Measurements from ENCODE around the gene ZFYVE28. TPM values are rescaled to one million over a fixed set of nuclear protein-coding genes. Genes with fewer than 3 reads are reported as not detected.

Gene ZFYVE28
- total and polyA plus RNA-seq, 2 of the 8 experiments (the other 6 are each of a cell fraction or from before 2014, with no cell fraction given): 1.7 to 4.9 TPM

DNA sequence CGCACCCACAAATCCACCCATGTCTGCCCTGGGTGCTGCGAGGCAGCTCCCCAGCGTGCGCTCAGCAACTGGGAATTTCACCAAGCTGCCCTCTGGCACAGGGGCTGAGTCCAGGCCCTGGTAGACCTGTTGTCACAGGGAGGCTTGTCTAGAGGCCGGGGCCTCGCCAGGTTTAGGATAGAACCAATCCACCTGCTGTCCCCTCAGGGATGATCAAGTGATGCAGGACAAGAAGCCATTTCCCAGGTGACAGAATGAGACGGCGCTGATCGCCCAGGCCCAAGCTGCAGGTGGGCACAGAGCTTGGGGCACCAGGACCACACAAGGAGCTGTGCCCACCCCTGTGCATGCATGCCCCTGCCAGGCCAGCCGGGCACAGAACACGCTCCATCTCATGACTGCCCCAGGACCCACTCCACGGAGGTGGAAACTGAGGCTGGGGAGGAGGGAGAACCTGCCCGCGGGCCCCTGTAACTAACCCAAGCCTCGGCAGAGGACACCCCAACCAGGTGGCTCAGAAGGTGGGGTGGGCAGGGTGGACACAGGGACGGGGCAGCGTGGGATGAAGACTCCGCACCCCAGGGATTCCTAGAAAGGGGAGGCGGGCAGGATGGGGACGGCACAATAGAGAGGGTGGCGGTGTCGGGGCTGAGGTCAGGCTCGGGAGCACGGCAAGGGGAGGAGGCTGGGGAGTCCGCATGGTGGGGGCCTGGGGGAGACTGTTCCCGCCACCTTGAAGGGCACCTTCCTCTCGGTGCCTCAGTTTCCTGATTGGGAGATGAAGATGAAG lies 78.0 kb downstream of the ZFYVE28 start:
- FAIRE-seq (no peak), DNase-seq (ENCODE audit: low read depth in 1 of 2, low spot score in 2 of 2) (no peak)
- Histone ChIP-seq H3K9ac (replicated peaks in 1 of 4; ENCODE audit: extremely low read depth in 1 of 4, low read depth in 3 of 4, low read length in 3 of 4) (no peak overlapping the region), H3K79me1 (ENCODE audit: low read depth, low read length) (no peaks in the 10 kb centered on the region; the same call in 1 of the 2 replicates), H4K8ac (ENCODE audit: extremely low read depth, insufficient read depth, low read length) (no peak overlapping the region), H2BK12ac (ENCODE audit: low read depth, low read length) (peak overlapping the region; percentile 27; the same call in 1 of the 2 replicates), H2BK20ac (ENCODE audit: low read length) (no peak overlapping the region), H2AK5ac (ENCODE audit: low read depth, low read length) (no peak overlapping the region), H3K4ac (replicated peaks; ENCODE audit: insufficient read length, low read depth, low read length) (no peak overlapping the region), H2BK120ac (replicated peaks; ENCODE audit: low read depth, low read length) (no peak overlapping the region), H3K27me3 (replicated peaks in 1 of 4; ENCODE audit: control insufficient read depth in 3 of 4, extremely low read depth in 1 of 4, insufficient read depth in 3 of 4, low read length in 3 of 4) (no peaks in the 10 kb centered on the region), H4K5ac (ENCODE audit: insufficient read length, low read depth, low read length) (no peak overlapping the region), H3K18ac (ENCODE audit: extremely low read depth, low read length) (no peak overlapping the region), H3K4me2 (ENCODE audit: insufficient read depth in 1 of 2, low read depth in 2 of 2, low read length in 2 of 2) (no peak overlapping the region), H3K27ac (ENCODE audit: low read depth, low read length) (no peak overlapping the region), H4K20me1 (replicated peaks in 1 of 2; ENCODE audit: control insufficient read depth in 1 of 2, insufficient read depth in 2 of 2, low read length in 2 of 2) (no peaks in the 10 kb centered on the region), H4K91ac (replicated peaks; ENCODE audit: insufficient read length, low read length) (no peak overlapping the region), H3K23me2 (ENCODE audit: low read depth, low read length) (peaks cover 4% of the 10 kb centered on the region; the same call in 1 of the 2 replicates), H3K23ac (ENCODE audit: insufficient read length) (no peak overlapping the region), H3K14ac (ENCODE audit: insufficient read length) (no peak overlapping the region), H3K79me2 (ENCODE audit: control insufficient read depth in 1 of 2, insufficient read depth in 2 of 2, low read length in 2 of 2) (no peaks in the 10 kb centered on the region), H3K9me3 (ENCODE audit: insufficient read depth in 2 of 2, low read depth in 1 of 2, low read length in 1 of 2) (no peaks in the 10 kb centered on the region), H3K4me3 (ENCODE audit: extremely low read depth in 1 of 4, insufficient read depth in 2 of 4, low read depth in 3 of 4, low read length in 4 of 4) (no peak overlapping the region), H2BK15ac (ENCODE audit: low read length) (no peak overlapping the region), H3K56ac (replicated peaks; ENCODE audit: insufficient read length, low read depth, low read length) (no peak overlapping the region), H3K36me3 (ENCODE audit: control insufficient read depth in 2 of 4, insufficient read depth in 4 of 4, low read length in 3 of 4) (no peaks in the 10 kb centered on the region), H2AFZ (ENCODE audit: low read length) (no peak overlapping the region), H3K4me1 (replicated peaks in 1 of 4; ENCODE audit: control insufficient read depth in 3 of 4, insufficient read depth in 4 of 4, low read length in 3 of 4) (peaks cover 0 to 15% (median 5%) of the 10 kb centered on the region in 4 experiments; a peak in 6 of 7 replicates), H2BK5ac (ENCODE audit: low read depth, low read length) (no peak overlapping the region)
- POLR2A ChIA-PET (ENCODE audit: partially characterized antibody): interaction anchor here (1.6 kb wide), 1 partner anchor 26 kb away, joined by 3 read pairs; no protein-coding TSS in a partner anchor
- CTCF ChIA-PET (ENCODE audit: partially characterized antibody): interaction anchor here (1.1 to 1.7 kb wide), 2 partner anchors 14 to 74 kb away, joined by 3 to 7 read pairs; no protein-coding TSS in a partner anchor
- WGBS, 2 experiments (ENCODE audit: extremely low coverage in 1 of 2, insufficient coverage in 1 of 2, insufficient read length in 1 of 2, insufficient replicate concordance in 2 of 2, low coverage in 1 of 2, low lambda C conversion rate in 2 of 2, missing lambda C conversion rate in 1 of 2): 95% methylated on average over 25 of the region's 27 CpGs; no CpG with 5 or more reads in 1 of the 2 experiments
- TF ChIP-seq, protein P1, sequence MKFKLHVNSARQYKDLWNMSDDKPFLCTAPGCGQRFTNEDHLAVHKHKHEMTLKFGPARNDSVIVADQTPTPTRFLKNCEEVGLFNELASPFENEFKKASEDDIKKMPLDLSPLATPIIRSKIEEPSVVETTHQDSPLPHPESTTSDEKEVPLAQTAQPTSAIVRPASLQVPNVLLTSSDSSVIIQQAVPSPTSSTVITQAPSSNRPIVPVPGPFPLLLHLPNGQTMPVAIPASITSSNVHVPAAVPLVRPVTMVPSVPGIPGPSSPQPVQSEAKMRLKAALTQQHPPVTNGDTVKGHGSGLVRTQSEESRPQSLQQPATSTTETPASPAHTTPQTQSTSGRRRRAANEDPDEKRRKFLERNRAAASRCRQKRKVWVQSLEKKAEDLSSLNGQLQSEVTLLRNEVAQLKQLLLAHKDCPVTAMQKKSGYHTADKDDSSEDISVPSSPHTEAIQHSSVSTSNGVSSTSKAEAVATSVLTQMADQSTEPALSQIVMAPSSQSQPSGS (IDR thresholded peaks at IDR 0.05; ENCODE audit: low read length): no peak
- TF ChIP-seq EGR1 (IDR thresholded peaks at IDR 0.05; ENCODE audit: borderline replicate concordance, low read depth, low read length) (no peak), SUZ12 (IDR thresholded peaks at IDR 0.05; ENCODE audit: low read length) (no peak), EP300 (IDR thresholded peaks at IDR 0.05; ENCODE audit: borderline replicate concordance in 1 of 2, low read depth in 2 of 2, low read length in 2 of 2) (no peak), GTF2F1 (IDR thresholded peaks at IDR 0.05; ENCODE audit: borderline replicate concordance, low read depth, low read length) (no peak)
- TF ChIP-seq, protein P2, sequence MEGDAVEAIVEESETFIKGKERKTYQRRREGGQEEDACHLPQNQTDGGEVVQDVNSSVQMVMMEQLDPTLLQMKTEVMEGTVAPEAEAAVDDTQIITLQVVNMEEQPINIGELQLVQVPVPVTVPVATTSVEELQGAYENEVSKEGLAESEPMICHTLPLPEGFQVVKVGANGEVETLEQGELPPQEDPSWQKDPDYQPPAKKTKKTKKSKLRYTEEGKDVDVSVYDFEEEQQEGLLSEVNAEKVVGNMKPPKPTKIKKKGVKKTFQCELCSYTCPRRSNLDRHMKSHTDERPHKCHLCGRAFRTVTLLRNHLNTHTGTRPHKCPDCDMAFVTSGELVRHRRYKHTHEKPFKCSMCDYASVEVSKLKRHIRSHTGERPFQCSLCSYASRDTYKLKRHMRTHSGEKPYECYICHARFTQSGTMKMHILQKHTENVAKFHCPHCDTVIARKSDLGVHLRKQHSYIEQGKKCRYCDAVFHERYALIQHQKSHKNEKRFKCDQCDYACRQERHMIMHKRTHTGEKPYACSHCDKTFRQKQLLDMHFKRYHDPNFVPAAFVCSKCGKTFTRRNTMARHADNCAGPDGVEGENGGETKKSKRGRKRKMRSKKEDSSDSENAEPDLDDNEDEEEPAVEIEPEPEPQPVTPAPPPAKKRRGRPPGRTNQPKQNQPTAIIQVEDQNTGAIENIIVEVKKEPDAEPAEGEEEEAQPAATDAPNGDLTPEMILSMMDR (IDR thresholded peaks at IDR 0.05; ENCODE audit: control extremely low read depth in 1 of 3, insufficient read depth in 1 of 3, low read depth in 1 of 3, low read length in 3 of 3): no peak

All from H1 (cell line).